Smooth muscle cell (in vitro differentiated cells): ENCODE measurements around the gene KAZN. TPM values are rescaled to one million over a fixed set of nuclear protein-coding genes. Genes with fewer than 3 reads are reported as not detected.

Experiments
- DNase-seq: peaks from one replicate; lab custom pipeline; 2025; ENCODE audit not compliant: unreplicated experiment; lab: John Stamatoyannopoulos, UW
- H2AFZ ChIP-seq: fragments of 200-600 bp; sonication (generic); 2 replicates; pipeline ENCODE4 v1.6.0; 2016; ENCODE audit warnings: antibody characterized with exemption, low read depth, mild to moderate bottlenecking
- H3F3A ChIP-seq: fragments of 200-600 bp; sonication (generic); 2 replicates; pipeline ENCODE4 v1.6.0; 2017; ENCODE audit warnings: antibody characterized with exemption, low read depth
- H3K27ac ChIP-seq: fragments of 200-600 bp; sonication (generic); 2 replicates; pipeline ENCODE4 v1.5.1; 2016; ENCODE audit warnings: low read depth, mild to moderate bottlenecking
- H3K27me3 ChIP-seq: fragments of 200-600 bp; sonication (generic); 2 replicates; pipeline ENCODE4 v1.6.1; 2016; ENCODE audit warnings: low read depth, mild to moderate bottlenecking
- H3K36me3 ChIP-seq: fragments of 200-600 bp; sonication (generic); 2 replicates; pipeline ENCODE4 v1.5.1; 2016; ENCODE audit warnings: low read depth
- H3K4me1 ChIP-seq: fragments of 200-600 bp; sonication (generic); 2 replicates; pipeline ENCODE4 v1.5.1; 2016; ENCODE audit warnings: low read depth
- H3K4me2 ChIP-seq: fragments of 200-600 bp; sonication (generic); 2 replicates; pipeline ENCODE4 v1.6.0; 2016; ENCODE audit warnings: mild to moderate bottlenecking
- H3K4me3 ChIP-seq: fragments of 200-600 bp; sonication (generic); 2 replicates; pipeline ENCODE4 v1.5.1; 2016; ENCODE audit warnings: mild to moderate bottlenecking
- H3K79me2 ChIP-seq: fragments of 200-600 bp; sonication (generic); 2 replicates; pipeline ENCODE4 v1.6.0; 2016; ENCODE audit warnings: low read depth, mild to moderate bottlenecking
- H3K9ac ChIP-seq: fragments of 200-600 bp; sonication (generic); 2 replicates; pipeline ENCODE4 v1.6.0; 2016; ENCODE audit warnings: low read depth
- H3K9me3 ChIP-seq: fragments of 200-600 bp; sonication (generic); replicated peaks from 2 replicates; pipeline ENCODE4 v1.5.1; 2016; ENCODE audit warnings: low read depth
- H4K20me1 ChIP-seq: fragments of 200-600 bp; sonication (generic); 2 replicates; pipeline ENCODE4 v1.6.0; 2016; ENCODE audit warnings: low read depth
- WGBS: methylation state at CpG from one replicate; pipeline ENCODE4 v1.1.7; 2016; ENCODE audit warnings: low lambda C conversion rate; 5-methylcytosine and 5-hydroxymethylcytosine counted together
- polyA plus RNA-seq: library from polyadenylated mRNA; unstranded; fragments of >200 nt; fragmentation: Nextera tagmentation; extraction: Ambion mirVana; gene quantifications from 2 replicates; pipeline ENCODE4 v1.2.1, GENCODE V29; 2016
- total RNA-seq: library from RNA; depleted of rRNA; stranded (reverse); fragments of >200 nt; gene quantifications from 2 replicates; pipeline ENCODE4 v1.2.3, GENCODE V29; 2014
- TF ChIP-seq, protein P1 (sequence below): fragments of 200-600 bp; sonication (generic); IDR thresholded peaks from 2 replicates; pipeline ENCODE4 v1.5.1; 2017; ENCODE audit warnings: borderline replicate concordance, mild to moderate bottlenecking, antibody characterized with exemption; ENCODE audit not compliant: insufficient read depth, poor library complexity, severe bottlenecking

The KAZN gene
- total and polyA plus RNA-seq, 2 experiments from 2014 or later, result 6.3 to 8.2 TPM

DNA sequence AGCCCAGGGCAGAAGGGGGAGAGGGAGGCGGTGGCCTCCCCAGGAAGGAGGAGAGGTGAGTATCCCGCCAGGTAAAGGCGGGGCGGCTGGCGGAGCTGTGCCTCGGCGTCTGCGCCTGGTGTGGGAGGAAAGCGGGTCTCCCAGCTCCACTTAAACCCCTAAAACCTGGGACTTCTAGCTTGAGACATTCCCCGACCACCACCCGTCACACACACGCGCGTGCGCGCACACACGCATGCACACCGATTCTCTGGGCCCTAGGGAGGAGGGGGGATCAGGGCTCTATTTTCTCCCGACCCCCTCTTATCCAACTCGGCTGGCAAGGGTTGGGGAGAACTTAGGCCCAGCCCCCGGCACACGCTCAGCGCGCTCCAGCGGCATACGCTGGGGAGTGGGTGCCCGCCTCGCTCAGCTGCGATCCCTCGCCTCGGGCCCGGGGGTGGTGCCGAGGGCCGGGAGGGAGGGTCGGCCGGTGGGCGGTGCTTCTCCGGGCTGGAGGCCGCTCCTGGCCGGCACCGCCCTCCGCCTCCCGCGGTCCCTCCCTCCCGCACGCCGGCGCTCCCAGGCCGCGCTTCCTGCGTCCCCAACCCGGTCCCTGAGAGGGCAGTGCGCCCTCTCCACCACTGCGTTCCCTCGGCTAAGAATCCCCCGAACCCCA is 554.8 kb downstream of the KAZN start, which contains the start of gene TMEM51:
Gene TMEM51, plus strand, starts transcription at position 564 of the 658 bp plus-strand sequence. CDS start 61,341 bp downstream, outside the sequence.
- peak; percentile 64 for DNase-seq
- H3K4me1 ChIP-seq, result no peaks in the 10 kb centered on the region
- peaks cover 8% of the 10 kb centered on the region for H4K20me1 ChIP-seq
- peaks cover 24% of the 10 kb centered on the region for H3F3A ChIP-seq
- H3K79me2 ChIP-seq, result no peaks in the 10 kb centered on the region
- no peaks in the 10 kb centered on the region for H3K36me3 ChIP-seq
- TF ChIP-seq, protein P1, sequence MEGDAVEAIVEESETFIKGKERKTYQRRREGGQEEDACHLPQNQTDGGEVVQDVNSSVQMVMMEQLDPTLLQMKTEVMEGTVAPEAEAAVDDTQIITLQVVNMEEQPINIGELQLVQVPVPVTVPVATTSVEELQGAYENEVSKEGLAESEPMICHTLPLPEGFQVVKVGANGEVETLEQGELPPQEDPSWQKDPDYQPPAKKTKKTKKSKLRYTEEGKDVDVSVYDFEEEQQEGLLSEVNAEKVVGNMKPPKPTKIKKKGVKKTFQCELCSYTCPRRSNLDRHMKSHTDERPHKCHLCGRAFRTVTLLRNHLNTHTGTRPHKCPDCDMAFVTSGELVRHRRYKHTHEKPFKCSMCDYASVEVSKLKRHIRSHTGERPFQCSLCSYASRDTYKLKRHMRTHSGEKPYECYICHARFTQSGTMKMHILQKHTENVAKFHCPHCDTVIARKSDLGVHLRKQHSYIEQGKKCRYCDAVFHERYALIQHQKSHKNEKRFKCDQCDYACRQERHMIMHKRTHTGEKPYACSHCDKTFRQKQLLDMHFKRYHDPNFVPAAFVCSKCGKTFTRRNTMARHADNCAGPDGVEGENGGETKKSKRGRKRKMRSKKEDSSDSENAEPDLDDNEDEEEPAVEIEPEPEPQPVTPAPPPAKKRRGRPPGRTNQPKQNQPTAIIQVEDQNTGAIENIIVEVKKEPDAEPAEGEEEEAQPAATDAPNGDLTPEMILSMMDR, result no peak
- WGBS, result 1% methylated on average over 31 of the region's 56 CpGs
- no peaks in the 10 kb centered on the region for H3K9me3 ChIP-seq
- H3K27me3 ChIP-seq, result no peaks in the 10 kb centered on the region
- H3K27ac ChIP-seq, result peak within 1 kb of the TSS; percentile 57
- peak within 1 kb of the TSS; percentile 53 for H3K9ac ChIP-seq
- H3K4me3 ChIP-seq, result peak within 1 kb of the TSS; percentile 83
- H2AFZ ChIP-seq, result peak within 1 kb of the TSS; percentile 90
- peak within 1 kb of the TSS; percentile 95 for H3K4me2 ChIP-seq

DNA sequence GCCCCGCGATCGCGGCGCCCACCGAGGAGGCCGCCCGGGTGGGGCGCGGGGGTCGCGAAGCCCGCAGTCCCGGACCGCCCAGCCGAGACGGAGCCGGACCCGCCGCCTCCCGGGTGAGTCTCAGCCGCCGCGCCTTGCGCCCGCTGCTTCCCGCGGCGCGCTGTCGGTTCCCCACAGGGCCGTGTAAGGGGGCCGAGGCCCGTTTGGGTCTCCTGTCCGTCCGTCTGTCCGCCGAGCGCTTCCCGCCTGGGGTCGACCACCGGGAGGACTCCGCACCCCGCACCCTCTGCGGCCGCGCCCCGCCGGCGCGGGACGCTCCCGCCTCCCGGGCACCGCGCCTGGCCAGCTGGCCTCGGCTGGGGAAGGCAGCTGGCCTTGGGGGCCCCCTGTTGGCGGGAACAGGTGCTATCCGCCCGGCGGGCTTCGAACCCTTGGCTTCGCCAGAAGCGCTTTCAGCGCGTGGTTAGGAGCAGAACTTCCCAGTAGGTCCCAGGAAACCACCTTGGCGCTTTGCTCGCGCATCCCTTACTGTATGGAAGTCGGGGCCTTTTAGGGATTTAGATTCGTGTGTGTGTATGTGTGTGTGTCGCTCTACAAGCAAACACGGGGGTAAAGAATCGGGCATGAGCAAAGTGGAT is 555.5 kb downstream of the KAZN start:
- Histone ChIP-seq H3K27me3 (no peaks in the 10 kb centered on the region), H3K79me2 (no peaks in the 10 kb centered on the region), H3K9ac (no peak overlapping the region), H3K27ac (no peak overlapping the region), H3K9me3 (no peaks in the 10 kb centered on the region), H3K4me3 (peak overlapping the region; percentile 83), H3F3A (peaks cover 26% of the 10 kb centered on the region), H4K20me1 (peaks cover 8% of the 10 kb centered on the region), H3K4me2 (peak overlapping the region; percentile 95), H3K4me1 (no peaks in the 10 kb centered on the region), H2AFZ (peak overlapping the region; percentile 90), H3K36me3 (no peaks in the 10 kb centered on the region)
- WGBS, result under 1% methylated on average over 66 of the region's 74 CpGs
- TF ChIP-seq, protein P1, result peak; percentile 61
- peak; percentile 49 for DNase-seq

DNA sequence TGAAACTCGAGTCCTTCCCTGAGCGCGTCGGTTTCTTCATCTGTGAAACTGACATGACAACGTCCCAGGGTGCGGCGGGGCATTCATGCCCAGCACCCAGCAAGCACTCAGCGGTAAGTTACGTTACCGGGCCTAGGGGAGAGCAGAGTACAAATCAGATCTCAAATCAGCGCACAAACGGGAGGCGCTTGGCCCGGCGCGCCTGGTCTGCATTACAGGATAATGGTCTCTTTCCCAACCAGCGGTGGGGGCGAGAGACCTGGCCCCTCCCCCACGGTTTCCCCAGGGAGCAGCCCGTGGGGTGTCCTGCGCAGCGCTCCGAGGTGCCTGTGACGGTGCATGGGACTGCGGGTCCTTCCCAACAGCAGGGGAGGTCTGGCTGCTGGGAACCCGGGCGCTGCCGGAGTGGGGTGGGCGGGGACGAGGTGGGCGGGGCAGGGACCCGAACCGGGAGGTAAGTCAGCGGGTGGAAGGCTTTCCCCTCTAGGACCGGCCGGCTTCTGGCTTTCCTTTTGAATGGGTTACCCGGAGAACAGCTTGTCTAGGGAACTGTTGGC is 556.1 kb downstream of the KAZN start:
- peak overlapping the region; percentile 90 for H2AFZ ChIP-seq
- H3K27me3 ChIP-seq, result no peaks in the 10 kb centered on the region
- H3K79me2 ChIP-seq, result peaks cover 2% of the 10 kb centered on the region
- H4K20me1 ChIP-seq, result peaks cover 8% of the 10 kb centered on the region
- no peaks in the 10 kb centered on the region for H3K9me3 ChIP-seq
- no peaks in the 10 kb centered on the region for H3K4me1 ChIP-seq
- H3K4me2 ChIP-seq, result peak overlapping the region; percentile 95
- H3K36me3 ChIP-seq, result no peaks in the 10 kb centered on the region
- H3K4me3 ChIP-seq, result peak overlapping the region; percentile 83
- TF ChIP-seq, protein P1, result no peak
- WGBS, result 4% methylated on average over 34 of the region's 37 CpGs
- no peak for DNase-seq
- peaks cover 30% of the 10 kb centered on the region for H3F3A ChIP-seq
- no peak overlapping the region for H3K27ac ChIP-seq
- H3K9ac ChIP-seq, result no peak overlapping the region
